OCI-LY1 (cell line): ENCODE measurements around the gene DYNLT1.

Experiments used
- H2AFZ ChIP-seq: fragments of 200-600 bp; sonication (generic), shearing (Covaris generic); 2 replicates; pipeline ENCODE4 v1.6.0; 2014; ENCODE audit warnings: antibody characterized with exemption, mild to moderate bottlenecking, low read length
- H3F3A ChIP-seq: fragments of 200-600 bp; sonication (generic), shearing (Covaris generic); 2 replicates; pipeline ENCODE4 v1.6.0; 2014; ENCODE audit warnings: mild to moderate bottlenecking, antibody characterized with exemption, low read length, moderate library complexity; ENCODE audit not compliant: insufficient read depth
- H3K27ac ChIP-seq: fragments of 200-600 bp; sonication (generic); 2 replicates; pipeline ENCODE4 v1.5.1; 2014; ENCODE audit warnings: low read length, mixed run types, mild to moderate bottlenecking, low read depth; ENCODE audit not compliant: poor library complexity, severe bottlenecking
- H3K27me3 ChIP-seq: fragments of 200-600 bp; sonication (generic); 2 replicates; pipeline ENCODE4 v1.6.0; 2014; ENCODE audit warnings: antibody characterized with exemption, mild to moderate bottlenecking, low read length, moderate library complexity; ENCODE audit not compliant: insufficient read depth
- H3K36me3 ChIP-seq: fragments of 200-600 bp; sonication (generic); 2 replicates; pipeline ENCODE4 v1.6.1; 2014; ENCODE audit warnings: mild to moderate bottlenecking, antibody characterized with exemption, low read length, moderate library complexity, mixed read lengths; ENCODE audit not compliant: insufficient read depth
- H3K4me1 ChIP-seq: fragments of 200-600 bp; sonication (generic); 2 replicates; pipeline ENCODE4 v1.5.1; 2014; ENCODE audit warnings: mild to moderate bottlenecking, low read length, moderate library complexity; ENCODE audit not compliant: insufficient read depth, severe bottlenecking
- H3K4me2 ChIP-seq: fragments of 200-600 bp; sonication (generic), shearing (Covaris generic); 2 replicates; pipeline ENCODE4 v1.6.1; 2014; ENCODE audit warnings: low read length
- H3K4me3 ChIP-seq: fragments of 200-600 bp; sonication (generic); 2 replicates; pipeline ENCODE4 v1.5.1; 2014; ENCODE audit warnings: low read length, low read depth, mild to moderate bottlenecking, mixed read lengths; ENCODE audit not compliant: poor library complexity, severe bottlenecking
- H3K79me2 ChIP-seq: fragments of 200-600 bp; shearing (Covaris generic); 2 replicates; pipeline ENCODE4 v1.6.1; 2016; ENCODE audit warnings: mixed run types, low read length, mixed read lengths; ENCODE audit not compliant: insufficient read depth
- H3K9ac ChIP-seq: fragments of 200-600 bp; sonication (generic), shearing (Covaris generic); 2 replicates; pipeline ENCODE4 v1.6.1; 2014; ENCODE audit warnings: mild to moderate bottlenecking, low read length, mixed read lengths
- H3K9me2 ChIP-seq: fragments of 200-600 bp; sonication (generic), shearing (Covaris generic); 2 replicates; pipeline ENCODE4 v1.6.1; 2014; ENCODE audit warnings: low read depth, mild to moderate bottlenecking, low read length, mixed read lengths
- H3K9me3 ChIP-seq: fragments of 200-600 bp; shearing (Covaris generic); 2 replicates; pipeline ENCODE4 v1.6.1; 2014; ENCODE audit warnings: low read length, mixed read lengths
- H4K20me1 ChIP-seq: fragments of 200-600 bp; sonication (generic), shearing (Covaris generic); 2 replicates; pipeline ENCODE4 v1.6.0; 2016; ENCODE audit warnings: mild to moderate bottlenecking, low read length; ENCODE audit not compliant: insufficient read depth
- CTCF ChIP-seq: fragments of 200-600 bp; sonication (generic), shearing (Covaris generic); IDR thresholded peaks from 2 replicates; pipeline ENCODE4 v1.5.1; 2017; ENCODE audit warnings: mild to moderate bottlenecking, antibody characterized with exemption, low read length, moderate library complexity, mixed read lengths
- EZH2 ChIP-seq: fragments of 200-600 bp; sonication (generic), shearing (Covaris generic); IDR thresholded peaks from 2 replicates; pipeline ENCODE4 v1.8.0; 2017; ENCODE audit warnings: borderline replicate concordance, mixed run types, mild to moderate bottlenecking, antibody characterized with exemption, low read length, moderate library complexity, mixed read lengths

DYNLT1 gene

GRCh38 chr6:158644231-158645063 is at the start of gene DYNLT1:
Gene DYNLT1, minus strand, starts transcription at chr6:158644743. Its CDS starts 35 bp downstream, at chr6:158644708.
- Histone ChIP-seq H4K20me1 (no peaks in the 10 kb centered on the region), H3K4me3 (peak within 1 kb of the TSS; percentile 96), H2AFZ (peak within 1 kb of the TSS; percentile 84), H3K9me2 (no peaks in the 10 kb centered on the region), H3K27me3 (no peaks in the 10 kb centered on the region), H3F3A (no peaks in the 10 kb centered on the region), H3K9me3 (no peaks in the 10 kb centered on the region), H3K79me2 (peaks cover 10% of the 10 kb centered on the region; the same call in 1 of the 2 replicates), H3K4me1 (peaks cover 24% of the 10 kb centered on the region), H3K9ac (peak within 1 kb of the TSS; percentile 92), H3K4me2 (peak within 1 kb of the TSS; percentile 97), H3K36me3 (0 out of 2 replicates have a peak, but pooled peaks cover 4% of the 10 kb centered on the region), H3K27ac (no peak within 1 kb of the TSS)
- no peak for TF ChIP-seq EZH2
- no peak for TF ChIP-seq CTCF

- H3K9ac ChIP-seq = no peak overlapping the region
- no peak overlapping the region for H3K27ac ChIP-seq
- H3K9me2 ChIP-seq = no peaks in the 10 kb centered on the region
- H3F3A ChIP-seq = no peaks in the 10 kb centered on the region
- H3K36me3 ChIP-seq = no peaks in the 10 kb centered on the region
- H2AFZ ChIP-seq = no peak overlapping the region
- H4K20me1 ChIP-seq = no peaks in the 10 kb centered on the region
- H3K4me2 ChIP-seq = no peak overlapping the region
- TF ChIP-seq CTCF (no peak), EZH2 (no peak)
- peaks cover 18% of the 10 kb centered on the region for H3K4me1 ChIP-seq
- no peak overlapping the region for H3K4me3 ChIP-seq
- no peaks in the 10 kb centered on the region for H3K9me3 ChIP-seq
- no peaks in the 10 kb centered on the region for H3K79me2 ChIP-seq
- H3K27me3 ChIP-seq = no peaks in the 10 kb centered on the region; the same call in 1 of the 2 replicates
Observed at GRCh38 chr6:158688860-158689259, 44.3 kb upstream of the DYNLT1 start.

- Histone ChIP-seq H3K9ac (no peak overlapping the region), H3K36me3 (no peaks in the 10 kb centered on the region), H3K9me2 (no peaks in the 10 kb centered on the region), H3K27me3 (no peaks in the 10 kb centered on the region; the same call in 1 of the 2 replicates), H2AFZ (no peak overlapping the region), H4K20me1 (no peaks in the 10 kb centered on the region), H3K9me3 (no peaks in the 10 kb centered on the region), H3K4me2 (no peak overlapping the region), H3K27ac (no peak overlapping the region), H3F3A (no peaks in the 10 kb centered on the region), H3K79me2 (no peaks in the 10 kb centered on the region), H3K4me3 (no peak overlapping the region), H3K4me1 (peaks cover 12% of the 10 kb centered on the region)
- TF ChIP-seq EZH2 (no peak), CTCF (no peak)
Observed at GRCh38 chr6:158687506-158687905, 43.0 kb upstream of the DYNLT1 start.
